Measurements from ENCODE around the gene COL6A2.
"Not testable (repeated sequence)": the region's sequence is repeated elsewhere in the genome, so short reads cannot be mapped to it uniquely, and the experiment has no call there.

The COL6A2 gene

DNA sequence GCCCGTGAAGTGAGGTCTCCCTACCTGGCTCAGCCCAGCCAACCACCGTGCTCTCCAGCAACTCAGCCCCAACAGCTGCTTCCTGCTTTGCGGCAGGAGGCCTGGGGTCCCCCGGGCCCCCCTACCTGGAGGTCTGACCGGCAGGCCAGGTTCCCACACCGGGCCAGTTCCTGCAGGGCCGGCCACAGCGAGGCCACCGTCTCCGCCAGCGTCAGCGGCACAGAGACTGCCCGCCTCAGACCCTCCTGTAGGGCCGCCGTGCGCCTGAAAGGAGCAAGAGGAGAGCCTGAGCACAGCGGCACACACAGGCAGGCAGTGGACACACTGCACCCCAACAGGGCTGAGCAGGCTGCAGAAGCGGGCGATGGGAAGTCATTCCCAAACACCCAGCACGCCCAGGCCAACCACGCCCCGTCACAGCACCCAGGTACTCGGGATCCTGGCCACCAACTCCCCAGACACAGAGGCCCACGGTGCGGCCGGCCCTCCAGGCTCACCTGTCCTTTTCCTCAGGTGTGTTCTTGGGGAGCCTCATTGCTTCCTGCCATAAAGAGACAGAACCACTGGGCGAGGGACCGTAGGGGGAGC, 40.6 kb downstream of the COL6A2 start:
- Mint-ChIP-seq H3K4me1 (ENCODE audit: low read depth) (no peaks in the 10 kb centered on the region), H3K4me3 (no peak overlapping the region), H3K27ac (no peak overlapping the region), H3K9me3 (no peaks in the 10 kb centered on the region), H3K36me3 (ENCODE audit: low read depth) (no peaks in the 10 kb centered on the region), H3K27me3 (ENCODE audit: low read depth) (no peaks in the 10 kb centered on the region)

DNA sequence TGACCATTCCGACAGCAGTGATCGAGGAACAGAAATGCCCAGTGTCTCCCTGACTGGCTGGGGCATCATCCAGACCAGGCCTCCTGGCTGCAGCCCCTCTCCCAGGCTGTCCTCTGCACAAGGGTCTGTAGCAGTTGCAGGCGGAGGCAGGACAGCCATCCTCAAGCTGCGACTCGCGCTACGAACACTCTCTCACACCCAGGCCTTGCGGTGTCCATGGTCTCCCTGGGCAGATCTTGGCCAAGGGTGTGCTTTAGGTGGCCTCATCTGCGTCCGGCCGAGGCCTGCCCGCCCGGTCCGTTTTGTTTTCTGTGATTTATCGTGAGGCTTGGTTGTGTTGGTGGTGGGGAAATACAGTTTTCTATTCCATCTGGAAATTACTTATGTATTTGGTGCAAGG, 41.8 kb downstream of the COL6A2 start:
- H3K27me3 Mint-ChIP-seq (ENCODE audit: low read depth), result no peaks in the 10 kb centered on the region
- H3K36me3 Mint-ChIP-seq (ENCODE audit: low read depth), result no peaks in the 10 kb centered on the region
- peaks cover 6% of the 10 kb centered on the region for H3K4me1 Mint-ChIP-seq (ENCODE audit: low read depth)
- H3K27ac Mint-ChIP-seq, result no peak overlapping the region
- no peaks in the 10 kb centered on the region for H3K9me3 Mint-ChIP-seq
- no peak overlapping the region for H3K4me3 Mint-ChIP-seq

DNA sequence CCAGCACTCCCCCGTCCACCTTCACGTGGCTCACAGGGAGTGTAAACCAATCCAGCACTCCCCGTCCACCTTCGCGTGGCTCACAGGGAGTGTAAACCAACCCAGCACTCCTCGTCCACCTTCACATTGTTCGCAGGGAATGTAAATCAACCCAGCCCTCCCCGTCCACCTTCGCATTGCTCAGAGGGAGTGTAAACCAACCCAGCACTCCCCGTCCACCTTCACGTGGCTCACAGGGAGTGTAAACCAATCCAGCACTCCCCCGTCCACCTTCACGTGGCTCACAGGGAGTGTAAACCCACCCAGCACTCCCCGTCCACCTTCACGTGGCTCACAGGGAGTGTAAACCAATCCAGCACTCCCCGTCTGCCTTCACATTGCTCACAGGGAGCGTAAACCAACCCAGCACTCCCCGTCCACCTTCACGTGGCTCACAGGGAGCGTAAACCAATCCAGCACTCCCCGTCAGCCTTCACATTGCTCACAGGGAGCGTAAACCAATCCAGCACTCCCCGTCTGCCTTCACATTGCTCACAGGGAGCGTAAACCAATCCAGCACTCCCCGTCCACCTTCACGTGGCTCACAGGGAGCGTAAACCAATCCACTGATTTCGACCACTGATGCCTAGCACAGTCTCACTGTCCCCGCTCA, 42.6 kb downstream of the COL6A2 start:
- H3K27ac Mint-ChIP-seq, result not testable (repeated sequence)

GRCh38 chr21:46141767-46142581, 44.1 kb downstream of the COL6A2 start:
- Mint-ChIP-seq H3K4me3 (no peak overlapping the region), H3K36me3 (ENCODE audit: low read depth) (no peaks in the 10 kb centered on the region), H3K9me3 (no peaks in the 10 kb centered on the region), H3K4me1 (ENCODE audit: low read depth) (peaks cover 8% of the 10 kb centered on the region), H3K27me3 (ENCODE audit: low read depth) (no peaks in the 10 kb centered on the region), H3K27ac (no peak overlapping the region)

More for the DNA sequence above, 42.6 kb downstream of the COL6A2 start:
- H3K36me3 Mint-ChIP-seq (ENCODE audit: low read depth); H3K27me3 Mint-ChIP-seq (ENCODE audit: low read depth); H3K9me3 Mint-ChIP-seq; H3K4me3 Mint-ChIP-seq; H3K4me1 Mint-ChIP-seq (ENCODE audit: low read depth): not testable (repeated sequence)

DNA sequence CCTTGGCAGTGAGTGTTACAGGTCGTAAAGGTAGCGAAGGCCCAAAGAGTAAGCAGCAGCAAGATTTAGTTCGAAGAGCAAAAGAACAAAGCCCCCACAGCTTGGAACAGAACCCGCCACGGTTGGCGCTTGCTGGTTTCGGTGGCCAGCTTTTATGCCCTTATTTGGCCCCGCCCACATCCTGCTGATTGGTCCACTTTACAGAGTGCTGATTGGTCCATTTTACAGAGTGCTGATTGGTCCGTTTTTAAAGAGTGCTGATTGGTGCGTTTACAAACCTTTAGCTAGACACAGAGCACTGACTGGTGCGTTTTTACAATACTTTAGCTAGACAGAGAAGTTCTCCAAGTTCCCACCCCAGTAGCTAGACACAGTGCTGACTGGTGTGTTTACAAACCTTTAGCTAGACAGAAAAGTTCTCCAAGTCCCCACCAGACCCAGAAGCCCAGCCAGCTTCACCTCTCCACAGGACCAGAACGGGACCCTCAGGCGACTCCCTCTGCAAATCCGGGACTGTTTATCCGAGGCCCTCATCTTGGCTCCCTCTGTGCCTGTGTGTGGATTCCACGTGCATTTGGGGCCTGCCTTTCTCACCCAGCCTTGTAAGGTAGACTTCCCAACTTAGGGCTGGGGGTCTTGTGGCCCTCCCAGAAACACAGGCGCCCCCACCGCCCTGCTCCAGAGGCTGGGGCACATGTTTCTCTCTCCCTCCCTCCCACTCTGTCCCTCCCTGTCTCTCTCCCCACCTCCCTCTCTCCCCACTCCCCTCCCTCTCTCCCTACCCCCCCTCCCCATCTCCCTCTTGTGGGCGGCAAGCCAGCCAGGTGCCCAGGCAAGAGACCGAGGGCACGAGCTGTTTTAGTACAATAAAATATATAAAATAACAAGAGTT, 44.9 kb downstream of the COL6A2 start:
- H3K27me3 Mint-ChIP-seq (ENCODE audit: low read depth), result no peaks in the 10 kb centered on the region
- H3K4me1 Mint-ChIP-seq (ENCODE audit: low read depth), result peaks cover 8% of the 10 kb centered on the region
- H3K4me3 Mint-ChIP-seq, result no peak overlapping the region
- no peaks in the 10 kb centered on the region for H3K36me3 Mint-ChIP-seq (ENCODE audit: low read depth)
- no peak overlapping the region for H3K27ac Mint-ChIP-seq
- no peaks in the 10 kb centered on the region for H3K9me3 Mint-ChIP-seq

DNA sequence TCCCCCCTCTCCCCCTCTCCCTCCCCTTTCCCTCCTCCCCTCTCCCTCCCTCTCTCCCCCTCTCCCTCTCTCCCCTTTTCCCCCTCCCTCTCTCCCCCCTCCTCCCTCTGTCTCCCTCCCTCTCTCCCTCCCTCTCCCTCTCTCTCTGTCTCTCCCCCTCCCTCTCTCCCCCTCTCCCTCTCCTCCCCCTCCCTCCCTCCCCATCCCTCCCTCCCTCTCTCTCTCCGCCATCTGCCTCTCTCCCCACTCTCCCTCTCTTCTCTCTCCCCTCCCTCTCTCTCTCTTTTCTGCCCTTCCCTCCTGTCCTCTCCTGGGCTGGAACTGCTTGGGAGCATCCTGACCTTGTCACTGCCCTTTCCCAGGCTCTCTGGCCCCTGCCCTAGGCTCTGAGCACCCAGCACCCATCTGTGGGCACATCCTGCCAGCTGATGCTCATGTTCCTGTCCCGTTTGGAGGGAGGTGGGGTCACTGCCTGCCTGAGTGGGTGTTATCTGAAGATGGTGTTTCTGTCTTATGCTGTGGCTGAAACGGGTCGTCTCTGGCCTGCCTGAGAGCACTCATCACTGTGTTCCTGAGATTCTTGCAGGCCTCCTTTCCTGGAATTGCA, 46.7 kb downstream of the COL6A2 start:
- Mint-ChIP-seq H3K27me3 (ENCODE audit: low read depth) (no peaks in the 10 kb centered on the region), H3K4me3 (no peak overlapping the region), H3K36me3 (ENCODE audit: low read depth) (no peaks in the 10 kb centered on the region), H3K27ac (peak overlapping the region; percentile 72), H3K4me1 (ENCODE audit: low read depth) (peaks cover 8% of the 10 kb centered on the region), H3K9me3 (no peaks in the 10 kb centered on the region)

DNA sequence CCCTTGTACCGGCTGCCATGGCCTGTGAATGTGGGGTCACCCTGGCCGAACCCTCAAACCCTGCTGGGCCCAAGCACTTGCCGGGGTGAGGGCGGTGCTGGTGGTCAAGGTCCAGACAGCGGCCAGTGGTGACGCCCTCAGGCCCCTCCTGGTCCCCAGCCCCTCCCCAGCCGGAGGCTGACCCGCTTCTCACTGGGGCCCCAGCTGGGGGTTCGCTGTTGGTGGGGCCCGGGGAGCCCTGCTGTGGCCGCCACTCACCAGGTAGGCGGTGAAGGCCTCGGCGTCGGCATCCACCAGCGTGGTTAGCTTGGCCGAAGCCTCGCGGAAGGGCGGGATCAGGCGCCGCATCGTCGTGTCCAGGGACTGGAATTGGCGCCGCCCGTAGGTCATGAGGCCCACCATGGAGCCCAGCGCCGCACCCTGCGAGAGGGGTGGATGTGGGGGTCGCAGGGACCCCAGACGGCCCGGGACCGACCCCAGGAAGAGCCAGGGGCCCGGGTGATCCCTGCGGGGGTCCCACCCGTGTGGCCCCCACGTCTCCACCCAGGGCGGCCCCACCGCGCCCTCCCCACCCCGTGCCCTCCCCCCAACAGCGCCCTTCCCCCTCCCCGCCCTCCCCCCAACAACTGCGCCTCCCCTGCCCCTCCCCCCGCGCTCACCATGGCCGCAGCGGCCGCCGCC, 47.4 kb downstream of the COL6A2 start:
- no peaks in the 10 kb centered on the region for H3K36me3 Mint-ChIP-seq (ENCODE audit: low read depth)
- no peak overlapping the region for H3K27ac Mint-ChIP-seq
- H3K27me3 Mint-ChIP-seq (ENCODE audit: low read depth), result no peaks in the 10 kb centered on the region
- H3K4me1 Mint-ChIP-seq (ENCODE audit: low read depth), result peaks cover 8% of the 10 kb centered on the region
- no peaks in the 10 kb centered on the region for H3K9me3 Mint-ChIP-seq
- no peak overlapping the region for H3K4me3 Mint-ChIP-seq

DNA sequence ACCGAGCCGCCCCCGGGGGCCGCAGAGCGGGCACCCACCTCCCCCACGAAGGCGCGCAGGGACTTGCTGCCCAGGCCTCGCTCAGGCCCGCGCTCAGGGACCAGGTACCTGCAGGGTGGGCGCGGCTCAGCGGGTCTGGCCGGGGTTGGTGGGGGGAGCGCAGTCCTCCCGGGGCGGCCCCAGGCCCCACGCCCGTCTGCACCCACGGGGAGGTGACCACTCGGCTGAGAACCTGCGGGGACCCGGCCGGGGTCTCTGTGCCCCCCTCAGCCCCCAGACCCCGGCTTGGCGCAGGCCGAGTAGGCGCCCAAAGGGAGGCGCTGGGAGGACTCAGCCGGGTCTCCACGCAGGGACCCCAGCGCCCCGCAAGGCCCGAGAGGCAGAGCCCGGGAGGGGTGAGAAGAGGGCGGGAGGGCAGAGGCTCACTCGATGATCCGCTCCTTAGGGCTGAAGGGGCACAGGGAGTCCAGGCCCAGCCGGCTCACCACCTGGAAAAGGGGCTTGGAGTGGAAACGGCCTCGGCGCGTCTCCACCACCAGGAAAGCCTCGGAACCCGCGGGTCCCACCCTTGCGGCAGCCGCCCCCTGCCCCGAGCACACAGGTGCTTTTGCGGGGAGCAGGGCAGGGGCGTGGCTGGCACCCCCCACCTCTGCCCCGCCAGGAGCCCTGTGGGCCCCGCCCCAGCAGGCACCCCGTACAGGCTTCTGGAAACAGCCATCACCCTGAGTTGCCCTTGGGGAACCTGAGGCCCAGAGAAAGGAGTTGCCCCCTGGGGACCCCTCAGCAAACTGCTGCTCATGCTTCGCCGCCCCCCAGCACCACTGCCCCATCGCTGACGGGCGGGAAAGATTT, 48.2 kb downstream of the COL6A2 start:
- H3K9me3 Mint-ChIP-seq, result no peaks in the 10 kb centered on the region
- peaks cover 8% of the 10 kb centered on the region for H3K4me1 Mint-ChIP-seq (ENCODE audit: low read depth)
- H3K27me3 Mint-ChIP-seq (ENCODE audit: low read depth), result no peaks in the 10 kb centered on the region
- H3K4me3 Mint-ChIP-seq, result no peak overlapping the region
- no peaks in the 10 kb centered on the region for H3K36me3 Mint-ChIP-seq (ENCODE audit: low read depth)
- no peak overlapping the region for H3K27ac Mint-ChIP-seq

DNA sequence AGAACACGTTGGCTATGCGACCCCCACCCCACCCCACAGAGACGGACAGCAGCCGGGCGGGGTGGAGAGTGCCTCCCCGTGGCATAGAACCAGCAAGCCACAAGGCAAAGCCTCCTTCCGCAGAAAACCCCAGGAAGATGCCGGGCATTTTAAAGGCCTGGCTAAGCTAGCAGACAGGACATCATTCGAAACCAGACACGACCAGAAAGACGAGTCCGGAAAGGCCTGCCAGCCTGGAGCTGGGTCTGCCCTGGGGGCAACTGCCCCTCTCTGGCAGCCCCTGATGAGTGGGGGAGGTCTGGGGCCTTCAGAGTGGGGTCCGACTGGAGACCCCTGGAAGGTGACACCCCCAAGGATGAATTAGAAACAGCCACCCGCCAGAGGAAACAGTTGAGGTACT, 48.9 kb downstream of the COL6A2 start:
- no peaks in the 10 kb centered on the region for H3K27me3 Mint-ChIP-seq (ENCODE audit: low read depth)

GRCh38 chr21:46147429-46147828, 49.5 kb downstream of the COL6A2 start:
- H3K4me1 Mint-ChIP-seq (ENCODE audit: low read depth); H3K36me3 Mint-ChIP-seq (ENCODE audit: low read depth); H3K4me3 Mint-ChIP-seq; H3K27me3 Mint-ChIP-seq (ENCODE audit: low read depth); H3K27ac Mint-ChIP-seq; H3K9me3 Mint-ChIP-seq: not testable (repeated sequence)

More for the DNA sequence above, 48.9 kb downstream of the COL6A2 start:
- H3K9me3 Mint-ChIP-seq, result no peaks in the 10 kb centered on the region
- H3K4me3 Mint-ChIP-seq, result no peak overlapping the region
- H3K4me1 Mint-ChIP-seq (ENCODE audit: low read depth), result peaks cover 8% of the 10 kb centered on the region
- no peaks in the 10 kb centered on the region for H3K36me3 Mint-ChIP-seq (ENCODE audit: low read depth)
- H3K27ac Mint-ChIP-seq, result no peak overlapping the region

DNA sequence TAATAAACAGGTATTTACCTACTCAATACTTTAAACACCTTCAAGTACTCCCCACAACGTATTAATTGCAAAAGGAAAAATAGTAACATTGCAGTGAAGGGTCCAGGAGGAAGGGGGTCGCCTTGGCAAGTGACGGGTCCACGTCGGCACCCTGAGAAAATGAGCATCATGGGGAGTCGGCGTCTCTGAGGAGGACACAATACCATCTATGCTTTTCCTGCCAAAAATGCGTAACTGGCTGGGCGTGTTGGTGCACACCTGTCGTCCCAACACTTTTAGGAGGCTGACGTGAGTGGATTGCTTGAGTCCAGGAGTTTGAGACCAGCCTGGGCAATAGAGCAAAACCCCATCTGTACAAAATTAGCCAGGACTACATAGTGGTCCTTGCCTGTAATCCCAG, 50.2 kb downstream of the COL6A2 start:
- H3K4me3 Mint-ChIP-seq, result no peak overlapping the region
- H3K9me3 Mint-ChIP-seq, result no peaks in the 10 kb centered on the region
- H3K27ac Mint-ChIP-seq, result no peak overlapping the region
- peaks cover 8% of the 10 kb centered on the region for H3K4me1 Mint-ChIP-seq (ENCODE audit: low read depth)
- H3K36me3 Mint-ChIP-seq (ENCODE audit: low read depth), result no peaks in the 10 kb centered on the region
- H3K27me3 Mint-ChIP-seq (ENCODE audit: low read depth), result no peaks in the 10 kb centered on the region

DNA sequence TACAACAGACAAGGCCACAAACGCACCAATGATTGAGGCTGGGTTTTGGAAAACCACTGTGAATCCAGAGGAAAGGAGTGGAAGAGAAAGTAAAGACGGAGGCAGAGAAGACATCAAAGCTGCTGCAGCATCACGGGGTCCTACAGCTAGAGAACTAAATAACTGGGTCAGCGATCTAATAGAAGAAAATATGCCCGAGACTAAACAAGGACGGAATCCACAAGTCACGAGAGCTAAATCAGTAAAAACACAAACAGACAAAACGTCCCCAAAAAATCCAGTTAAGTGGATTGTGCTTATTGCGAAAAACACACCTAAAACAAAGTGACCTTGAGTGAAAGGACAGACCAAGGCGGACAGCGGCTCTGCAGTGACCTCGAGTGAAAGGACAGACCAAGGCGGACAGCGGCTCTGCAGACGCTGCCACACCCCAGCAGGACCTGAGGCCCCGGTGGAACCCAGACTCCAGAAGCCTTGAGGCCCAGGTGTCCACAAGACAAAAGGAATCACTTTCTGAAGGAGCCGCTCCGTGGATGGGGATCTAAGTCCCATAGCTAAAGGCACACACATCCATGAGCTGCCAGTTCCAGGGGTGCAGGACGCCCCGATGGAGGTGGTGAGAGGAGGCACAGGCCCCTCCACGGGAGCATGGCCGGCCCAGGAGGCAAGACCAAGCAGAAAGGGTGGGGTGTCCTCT, 51.4 kb downstream of the COL6A2 start:
- H3K4me1 Mint-ChIP-seq (ENCODE audit: low read depth), result peaks cover 3% of the 10 kb centered on the region
- no peaks in the 10 kb centered on the region for H3K9me3 Mint-ChIP-seq
- no peak overlapping the region for H3K27ac Mint-ChIP-seq
- no peaks in the 10 kb centered on the region for H3K36me3 Mint-ChIP-seq (ENCODE audit: low read depth)
- no peaks in the 10 kb centered on the region for H3K27me3 Mint-ChIP-seq (ENCODE audit: low read depth)
- H3K4me3 Mint-ChIP-seq, result no peak overlapping the region

All from T-helper 1 cell treated with Interleukin-12 subunit alpha and Interleukin-12 subunit beta and Interleukin-4 antibody, amounts not matched to agents 30 μg/mL and 1 μg/mL, for 36 hours (primary cell).